HG03159 (cell line): ENCODE data around the gene RIPOR3.
"Not testable (repeated sequence)": the region's sequence is repeated elsewhere in the genome, so short reads cannot be mapped to it uniquely, and the experiment has no call there.

ENCODE experiments used
- ATAC-seq: cut with Tn5 transposase; IDR thresholded peaks from one replicate; pipeline ENCODE4 v1.9.1; 2021; ENCODE audit warnings: mild to moderate bottlenecking, moderate library complexity; ENCODE audit not compliant: unreplicated experiment

The RIPOR3 gene

DNA sequence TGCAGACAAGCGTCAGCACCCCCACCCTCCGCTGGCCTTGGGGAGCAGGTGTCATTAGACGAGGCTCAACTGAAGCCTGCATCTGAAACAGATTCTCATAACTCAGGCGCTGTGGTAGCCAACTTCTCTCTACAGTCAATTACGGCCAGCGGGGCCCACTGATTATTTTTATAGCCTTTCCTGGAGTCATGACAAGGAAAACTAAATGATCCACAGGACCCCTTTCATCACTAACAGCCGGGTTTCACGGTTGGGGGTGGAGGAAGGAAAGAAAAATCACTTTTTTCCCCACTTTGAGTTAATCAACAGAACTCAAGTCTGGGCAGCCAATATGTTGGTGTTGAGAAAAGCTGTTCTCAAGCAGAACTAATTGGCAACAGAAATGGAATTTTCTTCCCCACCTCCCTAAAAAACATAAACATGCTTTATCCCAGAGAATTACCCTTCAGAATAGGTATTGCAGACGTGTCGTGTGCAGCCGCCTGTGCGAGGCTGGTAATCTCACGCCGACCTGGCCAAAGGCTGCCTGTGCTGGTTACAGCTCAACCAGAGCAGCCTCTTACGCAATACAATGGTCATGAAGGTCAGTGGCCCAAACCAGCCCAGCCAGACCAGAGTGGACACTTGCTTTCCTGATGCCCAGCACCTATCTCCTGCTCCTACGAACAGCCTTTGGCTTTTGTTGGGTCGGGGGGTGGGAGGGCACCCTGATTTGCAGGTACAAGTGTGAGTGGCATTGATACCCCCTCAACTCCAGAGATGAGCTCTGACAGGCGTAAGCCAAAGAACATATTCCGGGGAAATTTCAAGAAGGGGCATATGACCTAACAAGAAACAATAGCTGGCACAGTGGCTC is 11.0 kb downstream of the RIPOR3 start:
- no peak for ATAC-seq

DNA sequence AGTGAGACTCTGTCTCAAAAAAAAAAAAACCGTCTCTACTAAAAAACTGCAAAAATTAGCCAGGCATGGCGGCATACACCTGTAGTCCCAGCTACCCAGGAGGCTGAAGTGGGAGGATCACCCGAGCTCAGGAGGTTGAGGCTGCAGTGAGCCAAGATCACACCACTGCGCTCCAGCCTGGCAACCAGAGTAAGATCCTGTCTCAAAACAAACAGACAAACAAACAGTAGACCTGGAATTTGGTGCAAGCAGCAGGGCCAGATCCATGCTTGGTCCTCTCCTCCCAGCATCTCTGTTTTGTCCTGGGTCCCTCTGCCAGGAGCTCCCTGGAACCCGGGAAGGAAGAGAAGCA is 11.6 kb downstream of the RIPOR3 start:
- ATAC-seq = no peak

DNA sequence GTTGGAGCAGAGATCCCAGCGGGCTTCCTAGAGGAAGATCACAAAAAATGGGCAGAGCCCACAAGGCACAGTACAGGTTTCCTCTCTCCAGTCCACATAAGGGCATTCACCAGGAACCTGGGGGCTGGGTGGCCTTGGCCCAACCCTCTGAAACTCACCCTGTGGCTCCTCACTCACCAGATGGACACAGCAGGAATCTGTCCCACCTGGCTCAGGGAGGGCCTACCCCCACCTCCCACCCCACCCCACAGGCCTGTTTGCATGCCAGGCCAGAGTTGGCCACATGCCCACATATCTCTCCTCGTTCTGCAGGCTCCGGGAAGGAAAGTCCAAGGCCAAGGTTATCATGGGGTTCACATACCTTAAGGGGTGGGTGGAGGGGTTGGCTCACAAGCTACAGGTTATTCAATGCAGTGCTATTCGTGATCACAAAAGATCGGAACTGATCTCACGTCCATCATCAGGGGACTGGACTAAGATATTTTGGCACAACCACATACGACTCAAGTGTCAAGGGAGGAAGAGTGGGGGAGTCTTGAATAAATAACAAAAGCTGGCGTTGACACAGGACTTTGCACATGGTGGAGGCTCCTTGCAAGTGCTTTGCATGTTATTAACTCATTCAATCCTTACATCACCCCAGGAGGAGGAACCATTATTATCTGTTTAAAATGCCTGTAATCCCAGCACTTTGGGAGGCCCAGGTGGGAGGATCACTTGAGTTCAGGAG is 13.0 kb downstream of the RIPOR3 start:
- ATAC-seq = no peak

DNA sequence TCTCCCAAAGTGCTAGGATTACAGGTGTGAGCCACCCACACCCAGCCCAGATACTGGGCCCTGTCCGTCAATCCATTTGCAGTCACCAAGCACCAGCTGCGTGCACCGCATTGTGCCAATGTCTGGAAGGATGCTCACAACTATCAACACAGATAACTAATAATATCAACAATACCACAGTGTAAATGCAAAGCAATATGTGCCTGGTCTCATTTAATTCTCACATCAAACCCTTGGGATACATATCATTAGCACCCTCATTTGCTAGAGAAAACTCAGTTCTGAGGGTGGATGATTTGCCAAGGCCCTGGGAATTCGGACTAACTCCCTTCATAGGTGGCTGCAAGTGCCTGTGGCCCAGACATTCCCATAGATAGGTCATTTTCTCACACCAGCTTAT is 14.5 kb downstream of the RIPOR3 start:
- no peak for ATAC-seq

DNA sequence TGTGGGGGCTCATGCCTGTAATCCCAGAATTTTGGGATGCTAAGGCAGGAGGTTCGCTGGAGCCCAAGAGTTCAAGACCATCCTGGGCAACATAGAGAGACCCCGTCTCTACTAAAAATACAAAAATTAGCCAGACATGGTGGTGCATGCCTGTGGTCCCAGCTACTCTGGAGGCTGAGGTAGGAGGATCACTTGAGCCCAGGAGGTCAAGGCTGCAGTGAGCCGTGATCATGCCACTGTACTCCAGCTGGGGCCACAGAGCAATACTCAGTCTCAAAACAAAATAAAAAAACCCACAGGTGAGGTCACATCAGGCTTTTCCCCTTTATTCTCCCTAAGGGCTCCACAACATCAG is 15.0 kb downstream of the RIPOR3 start:
- ATAC-seq = not testable (repeated sequence)

DNA sequence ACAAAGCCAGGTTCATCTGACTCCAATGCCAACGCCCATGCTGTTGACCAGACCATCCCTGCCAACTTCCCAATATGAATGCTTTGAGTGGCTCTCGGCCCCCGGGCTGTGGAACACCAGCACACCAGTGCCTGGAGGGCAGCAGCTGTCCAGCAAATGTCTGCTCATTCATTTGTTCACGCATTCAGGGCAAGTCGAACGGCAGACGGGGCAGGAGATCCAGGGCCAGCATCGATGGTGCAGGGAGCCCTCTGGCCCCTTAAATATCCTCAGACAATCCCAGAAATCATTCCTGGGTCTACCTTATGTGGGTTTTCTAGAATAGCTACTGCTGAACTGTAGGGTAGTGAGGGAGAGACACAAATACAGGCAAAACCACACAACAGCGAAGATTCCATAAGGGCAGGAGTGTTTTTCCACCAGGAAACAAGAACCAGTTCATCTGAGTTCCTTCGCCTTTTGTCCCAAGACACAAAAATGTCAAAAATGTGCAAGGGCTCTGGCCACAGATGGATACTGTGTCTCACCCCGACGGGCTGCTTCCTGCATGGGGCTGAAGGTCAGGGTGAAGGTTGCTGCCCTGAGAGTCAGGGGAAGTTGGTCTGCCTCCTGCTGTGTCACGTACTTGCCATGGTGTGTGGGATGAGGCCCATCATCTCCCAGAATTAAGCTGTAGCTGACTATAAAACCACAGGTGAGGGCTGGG is 15.5 kb downstream of the RIPOR3 start:
- no peak for ATAC-seq

DNA sequence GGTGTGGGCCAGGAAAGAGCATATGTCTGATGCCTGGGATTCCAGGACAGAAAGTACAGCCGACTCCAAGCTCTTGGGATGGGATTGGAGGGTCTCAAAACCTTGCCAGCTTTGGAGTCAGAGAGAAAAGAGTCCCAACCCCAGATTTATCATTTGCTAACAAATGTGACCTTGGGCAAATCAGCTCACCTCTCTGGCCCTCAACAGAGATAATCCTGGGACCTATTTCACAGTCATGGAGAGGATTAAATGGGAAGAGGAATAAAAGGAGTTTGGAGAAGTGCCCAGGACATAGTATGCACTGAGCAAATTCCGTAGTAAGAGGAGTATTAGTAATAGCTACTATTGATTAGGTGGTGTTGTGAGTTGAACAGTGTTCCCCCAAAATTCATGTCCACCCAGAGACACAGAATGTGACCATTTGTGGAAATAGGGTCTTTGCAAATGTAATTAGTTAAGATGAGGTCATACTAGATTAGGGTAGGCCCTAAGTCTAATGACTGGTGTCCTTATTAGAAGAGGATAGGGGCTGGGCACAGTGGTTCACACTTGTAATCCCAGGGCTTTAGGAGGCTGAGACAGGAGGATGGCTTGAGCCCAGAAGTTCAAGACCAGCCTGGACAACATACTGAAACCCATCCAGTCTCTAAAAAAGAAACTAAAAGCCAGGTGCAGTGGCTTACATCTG is 17.1 kb downstream of the RIPOR3 start:
- no peak for ATAC-seq

DNA sequence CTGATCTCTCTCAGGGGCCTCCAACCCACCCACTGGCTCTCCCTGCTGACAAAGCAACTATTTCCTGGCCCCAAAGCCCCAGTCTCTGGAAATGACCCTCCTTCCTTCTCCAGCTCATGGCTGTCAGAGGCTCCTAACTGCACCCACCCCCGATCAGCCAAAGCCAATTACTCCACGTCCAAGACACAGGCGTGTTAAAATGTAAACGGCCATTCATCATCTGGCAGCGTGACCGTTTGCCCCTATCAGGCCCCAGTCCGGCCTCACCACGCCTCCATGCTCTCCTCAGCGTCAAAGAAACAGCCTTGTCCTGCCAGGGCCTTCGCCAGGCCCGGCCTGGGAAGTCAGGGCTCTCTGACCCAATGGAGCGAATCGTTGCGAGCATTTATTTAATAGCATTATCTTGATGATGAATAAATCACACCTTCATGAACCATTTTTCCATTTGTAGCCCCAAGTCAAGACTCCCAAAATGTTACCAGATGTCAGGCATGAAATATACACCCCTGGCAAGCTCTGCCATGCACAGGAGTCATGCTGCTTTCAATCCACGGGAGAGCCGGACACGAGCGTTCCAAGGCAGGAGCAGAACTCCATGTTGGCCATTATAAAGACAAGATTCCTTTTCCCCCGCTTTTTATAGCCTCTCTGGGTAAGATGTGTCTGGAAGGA is 17.7 kb downstream of the RIPOR3 start:
- ATAC-seq = no peak

DNA sequence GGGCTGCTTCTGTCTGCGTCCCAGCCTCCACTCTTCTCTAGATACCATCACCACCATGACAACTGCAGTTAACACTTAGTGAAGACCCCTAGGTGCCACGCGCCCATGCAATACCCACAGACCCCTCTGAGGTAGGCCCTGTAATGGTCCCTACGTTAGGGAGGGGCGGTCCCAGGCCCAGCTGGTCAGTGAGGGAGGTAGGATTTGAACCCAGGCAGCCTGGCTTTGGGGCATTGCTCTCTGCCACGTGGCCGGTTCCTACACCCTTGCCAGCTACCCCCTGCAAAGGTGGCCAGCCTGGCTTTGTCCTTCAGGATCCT is 18.2 kb downstream of the RIPOR3 start:
- no peak for ATAC-seq

DNA sequence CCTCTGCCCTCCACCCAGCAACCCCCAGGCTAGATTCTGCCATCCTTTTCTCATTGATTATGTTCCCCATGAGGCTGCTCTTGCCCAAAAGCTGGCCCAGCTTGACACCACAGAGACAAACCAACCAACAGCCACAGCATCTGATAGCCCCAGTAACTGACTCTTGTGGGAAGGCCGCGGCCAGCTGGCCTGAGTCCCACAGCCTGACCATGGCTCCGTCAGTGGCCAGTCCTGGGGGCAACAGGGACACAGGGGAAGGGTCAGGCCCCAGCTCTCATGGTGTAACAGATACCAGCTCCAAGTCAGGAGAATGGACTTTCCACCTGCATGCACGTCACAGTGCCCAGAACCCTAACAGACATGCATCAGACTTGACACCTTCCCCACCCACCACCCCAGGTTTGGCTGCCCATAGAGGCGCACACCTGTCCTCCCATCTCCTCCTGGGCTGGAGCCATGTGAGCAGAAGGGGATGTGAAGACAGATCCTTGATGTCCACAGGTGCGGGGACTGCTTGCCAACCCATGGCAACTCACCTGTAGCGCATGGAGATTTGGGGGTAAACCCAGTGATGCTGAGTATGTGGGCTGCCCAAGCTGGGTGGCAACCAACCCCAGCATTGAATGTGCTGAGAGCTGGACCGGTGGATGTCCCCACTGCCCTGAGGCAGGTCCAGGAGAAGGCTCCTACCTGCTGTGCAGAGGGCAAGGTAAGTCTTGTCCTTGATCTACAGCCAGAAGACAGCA is 18.8 kb downstream of the RIPOR3 start:
- no peak for ATAC-seq

DNA sequence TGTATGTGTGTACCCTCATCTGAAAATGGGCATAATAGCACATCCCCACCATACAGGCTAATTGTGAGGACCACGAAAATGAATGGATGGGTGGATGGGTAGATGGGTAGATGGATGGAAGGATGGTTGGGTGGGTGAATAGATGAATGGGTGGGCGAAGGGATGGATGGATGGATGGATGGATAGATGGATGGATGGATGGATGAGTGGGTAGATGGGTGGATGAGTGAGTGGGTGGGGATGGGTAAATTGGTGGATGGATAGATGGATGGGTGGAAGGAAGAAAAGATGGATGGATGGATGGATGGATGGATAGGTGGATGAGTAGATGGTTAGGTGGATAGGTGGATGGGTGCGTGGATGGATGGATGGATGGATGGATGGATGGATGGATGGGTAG is 19.7 kb downstream of the RIPOR3 start:
- ATAC-seq = no peak

DNA sequence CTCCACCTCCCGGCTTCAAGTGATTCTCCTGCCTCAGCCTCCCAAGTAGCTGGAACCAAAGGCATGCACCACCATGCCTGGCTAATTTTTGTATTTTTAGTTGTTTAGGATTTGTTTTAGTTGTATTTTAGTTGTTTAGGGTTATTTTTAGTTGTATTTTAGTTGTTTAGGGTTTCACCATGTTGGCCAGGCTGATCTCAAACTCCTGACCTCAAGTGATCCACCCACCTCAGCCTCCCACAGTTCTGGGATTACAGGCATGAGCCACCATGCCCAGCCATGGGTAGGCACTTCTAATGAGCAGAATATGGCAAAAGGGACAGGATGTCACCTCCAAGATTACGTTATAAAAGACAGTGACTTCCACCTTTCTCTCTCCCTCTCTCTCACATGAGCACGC is 20.3 kb downstream of the RIPOR3 start:
- not testable (repeated sequence) for ATAC-seq

DNA sequence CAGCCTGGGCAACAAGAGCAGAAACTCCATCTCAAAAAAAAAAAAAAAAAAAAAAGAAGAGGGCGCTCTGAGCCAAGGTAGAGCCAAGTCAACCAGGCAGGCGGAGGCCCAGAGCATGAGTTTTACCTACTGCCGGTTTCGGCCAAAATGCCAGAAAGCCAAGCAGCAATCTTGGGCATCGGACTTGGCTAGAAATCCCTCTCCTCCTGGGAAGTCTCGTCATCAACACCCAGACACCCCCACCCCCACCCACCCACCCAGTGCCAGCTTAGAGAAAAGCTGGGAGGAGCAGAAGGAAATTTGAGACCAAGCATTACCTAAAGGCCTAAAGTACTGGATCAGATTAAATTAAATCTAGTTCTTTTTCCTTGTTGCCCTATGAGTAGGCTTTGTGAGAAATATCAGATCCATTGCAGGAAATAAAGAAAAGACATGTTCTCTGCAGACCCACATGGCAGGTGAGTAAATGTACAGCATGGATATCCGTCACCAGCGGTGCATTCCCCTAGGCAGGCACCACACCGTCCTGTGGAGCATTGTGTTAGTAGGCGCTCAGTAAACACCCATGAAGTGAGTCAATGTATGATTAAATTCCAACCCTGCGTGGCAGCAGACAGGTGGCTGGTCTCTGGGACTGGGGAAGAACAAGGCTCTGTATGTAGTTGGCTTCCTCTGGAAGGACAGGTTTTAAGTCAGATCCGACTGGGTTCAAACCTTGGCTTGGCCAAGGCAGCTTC is 21.0 kb downstream of the RIPOR3 start:
- ATAC-seq = no peak

DNA sequence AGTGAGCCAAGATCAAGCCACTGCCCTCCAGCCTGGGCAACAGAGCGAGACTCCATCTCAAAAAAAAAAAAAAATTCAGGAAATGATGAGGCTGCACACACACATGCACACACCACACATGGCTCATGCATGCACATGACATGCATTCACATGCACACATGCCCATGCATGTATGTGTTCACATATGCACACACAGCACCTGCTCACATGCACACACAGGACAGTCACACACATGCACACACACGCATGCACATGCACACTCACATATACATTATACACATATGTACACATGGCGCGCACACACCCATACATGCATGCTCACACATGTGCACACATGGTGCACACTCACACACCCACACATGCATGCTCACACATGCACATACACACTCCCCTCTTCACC is 22.5 kb downstream of the RIPOR3 start:
- no peak for ATAC-seq

DNA sequence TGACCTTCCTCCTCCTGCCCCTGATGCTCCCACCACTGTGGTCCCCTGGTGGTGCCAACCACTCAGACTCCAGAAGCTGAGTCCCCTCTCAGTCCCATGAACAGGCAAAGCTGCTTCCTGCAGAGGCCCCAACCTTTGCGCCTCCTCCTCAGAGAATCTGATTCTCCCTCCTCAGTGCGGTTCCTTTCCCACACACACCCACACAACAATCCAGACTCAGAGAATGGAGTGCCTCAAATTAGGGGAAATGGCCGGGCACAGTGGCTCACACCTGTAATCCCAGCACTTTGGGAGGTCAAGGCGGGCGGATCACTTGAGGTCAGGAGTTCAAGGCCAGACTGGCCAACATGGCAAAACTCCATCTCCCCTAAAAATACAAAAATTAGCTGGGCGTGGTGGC is 23.0 kb downstream of the RIPOR3 start:
- no peak for ATAC-seq

DNA sequence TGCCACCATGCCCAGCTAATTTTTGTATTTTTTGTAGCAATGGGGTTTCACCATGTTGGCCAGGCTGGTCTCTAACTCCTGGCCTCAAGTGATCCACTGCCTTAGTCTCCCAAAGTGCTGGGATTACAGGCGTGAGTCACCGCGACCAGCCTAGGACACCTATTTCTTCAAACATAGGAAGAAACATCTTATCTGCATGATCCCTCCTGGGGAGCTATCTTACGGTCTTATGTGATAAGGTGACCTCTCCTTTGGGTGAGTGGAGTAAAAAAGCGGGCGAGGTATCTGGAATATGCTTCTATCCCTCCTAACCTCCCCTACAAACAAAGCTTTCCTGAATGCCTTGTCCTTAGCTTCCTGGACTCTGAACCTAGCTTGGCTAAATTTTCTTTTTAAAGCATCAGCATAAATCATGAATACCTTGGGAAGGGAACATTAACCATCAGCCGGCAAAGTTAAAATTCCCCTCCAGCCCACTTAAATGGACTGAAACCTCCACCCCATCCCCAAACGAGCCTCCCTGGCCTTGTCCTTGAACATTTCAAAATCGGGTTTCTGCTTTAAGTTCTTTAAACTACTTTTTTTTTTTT is 24.5 kb downstream of the RIPOR3 start:
- ATAC-seq = no peak

DNA sequence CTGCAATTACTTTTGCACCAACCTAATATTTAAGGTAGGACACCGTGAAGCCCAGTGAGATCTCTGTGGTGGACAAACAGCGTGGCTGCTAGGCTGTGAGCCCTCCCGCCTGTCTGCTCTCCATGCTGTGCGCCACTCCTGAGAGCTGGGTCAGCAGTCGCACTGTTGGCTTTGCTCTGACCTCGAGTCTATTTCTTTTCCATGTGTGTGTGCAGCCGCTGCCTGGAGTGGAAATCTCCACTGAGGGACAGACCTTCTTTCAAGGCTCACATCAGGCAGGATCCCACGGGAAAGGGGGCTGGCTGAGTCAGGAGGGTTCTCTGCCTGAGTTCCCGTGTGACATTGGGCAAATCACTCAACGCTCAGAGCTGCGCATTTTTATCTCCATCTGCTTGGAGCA is 27.1 kb downstream of the RIPOR3 start:
- ATAC-seq = no peak

DNA sequence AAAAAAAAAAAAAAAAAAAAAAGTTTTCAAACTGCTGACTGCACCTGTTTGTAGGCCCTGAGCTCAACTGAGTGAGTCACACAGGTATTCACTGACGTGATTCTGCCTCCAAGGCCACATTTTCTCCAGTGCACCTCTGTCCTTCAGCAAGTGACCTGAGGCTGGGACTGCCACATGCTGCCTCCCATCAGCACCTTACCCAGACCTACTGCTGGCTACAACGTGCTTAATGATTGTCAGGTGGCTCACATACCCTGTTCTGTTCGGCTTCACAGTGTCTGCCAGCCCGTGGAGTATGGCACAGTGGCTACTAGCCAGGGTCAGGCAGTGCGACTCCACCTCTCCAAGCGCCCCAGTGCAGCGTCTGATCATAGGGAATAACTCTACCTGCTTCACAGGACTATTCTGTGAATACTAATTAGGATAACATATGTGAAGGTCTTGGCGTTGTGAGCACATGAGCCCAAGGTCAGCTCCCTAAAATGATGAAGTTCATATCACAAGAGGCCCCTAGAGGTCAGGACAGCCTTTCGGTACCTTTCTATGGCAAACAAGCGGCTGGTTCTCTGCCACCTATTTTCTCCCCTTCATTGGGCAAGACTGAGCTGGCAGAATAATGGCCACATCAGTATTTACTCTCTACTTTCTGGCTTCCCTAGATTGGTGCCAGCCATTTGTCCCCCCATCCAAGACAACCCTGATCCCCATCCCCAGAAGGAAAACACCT is 28.1 kb downstream of the RIPOR3 start:
- ATAC-seq = no peak
